KMS-11 (cell line): ENCODE results near the gene DNTT.

ENCODE experiments used
- H2AFZ ChIP-seq: fragments of 200-600 bp; sonication (generic); 2 replicates; pipeline ENCODE4 v1.6.1; 2016; ENCODE audit warnings: antibody characterized with exemption, mixed run types, low read depth
- H3K27ac ChIP-seq: fragments of 200-600 bp; sonication (generic); 2 replicates; pipeline ENCODE4 v1.6.1; 2016; ENCODE audit warnings: mild to moderate bottlenecking, mixed run types
- H3K27me3 ChIP-seq: fragments of 200-600 bp; sonication (generic); 2 replicates; pipeline ENCODE4 v1.6.1; 2017; ENCODE audit warnings: mild to moderate bottlenecking, low read depth, mixed run types, moderate library complexity; ENCODE audit not compliant: insufficient read depth
- H3K36me3 ChIP-seq: fragments of 200-600 bp; sonication (generic); 2 replicates; pipeline ENCODE4 v1.6.1; 2017; ENCODE audit warnings: mild to moderate bottlenecking, mixed run types; ENCODE audit not compliant: insufficient read depth
- H3K4me1 ChIP-seq: fragments of 200-600 bp; sonication (generic); 2 replicates; pipeline ENCODE4 v1.6.1; 2016; ENCODE audit warnings: mild to moderate bottlenecking, low read depth, mixed run types; ENCODE audit not compliant: poor library complexity, severe bottlenecking
- H3K4me2 ChIP-seq: fragments of 200-600 bp; sonication (generic); 2 replicates; pipeline ENCODE4 v1.7.0; 2016; ENCODE audit warnings: mild to moderate bottlenecking, mixed run types
- H3K4me3 ChIP-seq: fragments of 200-600 bp; sonication (generic); IDR thresholded peaks from 2 replicates; pipeline ENCODE4 v1.6.1; 2017; ENCODE audit warnings: low read depth, low read length, mixed read lengths; ENCODE audit not compliant: insufficient read depth
- H3K79me2 ChIP-seq: fragments of 200-600 bp; sonication (generic); 2 replicates; pipeline ENCODE4 v1.6.1; 2016; ENCODE audit warnings: low read depth, mixed run types; ENCODE audit not compliant: insufficient read depth
- H3K9ac ChIP-seq: fragments of 200-600 bp; sonication (generic); 2 replicates; pipeline ENCODE4 v1.6.1; 2016; ENCODE audit warnings: mild to moderate bottlenecking, mixed run types
- H4K20me1 ChIP-seq: fragments of 200-600 bp; sonication (generic); 2 replicates; pipeline ENCODE4 v1.6.1; 2016; ENCODE audit warnings: mild to moderate bottlenecking, mixed run types; ENCODE audit not compliant: insufficient read depth
- CTCF ChIP-seq: fragments of 200-600 bp; sonication (generic); conservative IDR thresholded peaks from 2 replicates; pipeline ENCODE4 v1.6.1; 2017; ENCODE audit warnings: low read depth, mild to moderate bottlenecking, antibody characterized with exemption, low read length, moderate library complexity, mixed read lengths

DNTT gene

GRCh38 chr10:96304230-96304629 is at the start of gene DNTT:
TSS of gene DNTT (plus strand) at chr10:96304434. CDS start at chr10:96304498, 64 bp downstream.
- Histone ChIP-seq H3K4me1 (no peaks in the 10 kb centered on the region), H3K27me3 (no peaks in the 10 kb centered on the region), H3K4me2 (no peak within 1 kb of the TSS), H4K20me1 (no peaks in the 10 kb centered on the region), H3K79me2 (no peaks in the 10 kb centered on the region), H3K9ac (no peak within 1 kb of the TSS), H3K4me3 (no peak within 1 kb of the TSS), H2AFZ (no peak within 1 kb of the TSS), H3K36me3 (no peaks in the 10 kb centered on the region), H3K27ac (no peak within 1 kb of the TSS)
- TF ChIP-seq CTCF = no peak

GRCh38 chr10:96254976-96255375 is 49.3 kb upstream of the DNTT start:
- no peak overlapping the region for H3K27ac ChIP-seq
- no peak for TF ChIP-seq CTCF
- no peaks in the 10 kb centered on the region for H3K4me1 ChIP-seq
- no peaks in the 10 kb centered on the region for H3K36me3 ChIP-seq
- H2AFZ ChIP-seq = no peak overlapping the region
- H3K4me2 ChIP-seq = no peak overlapping the region
- H3K9ac ChIP-seq = no peak overlapping the region
- H4K20me1 ChIP-seq = no peaks in the 10 kb centered on the region
- no peak overlapping the region for H3K4me3 ChIP-seq
- H3K27me3 ChIP-seq = no peaks in the 10 kb centered on the region
- H3K79me2 ChIP-seq = no peaks in the 10 kb centered on the region

GRCh38 chr10:96255549-96256333 is 48.5 kb upstream of the DNTT start:
- Histone ChIP-seq H3K27me3 (no peaks in the 10 kb centered on the region), H3K4me1 (no peaks in the 10 kb centered on the region), H3K9ac (no peak overlapping the region), H3K4me2 (no peak overlapping the region), H2AFZ (no peak overlapping the region), H3K79me2 (no peaks in the 10 kb centered on the region), H3K36me3 (no peaks in the 10 kb centered on the region), H4K20me1 (no peaks in the 10 kb centered on the region), H3K4me3 (no peak overlapping the region), H3K27ac (no peak overlapping the region)
- TF ChIP-seq CTCF = no peak

GRCh38 chr10:96257944-96258343 is 46.3 kb upstream of the DNTT start:
- H3K27me3 ChIP-seq = no peaks in the 10 kb centered on the region
- no peak overlapping the region for H3K27ac ChIP-seq
- H3K9ac ChIP-seq = no peak overlapping the region
- H3K79me2 ChIP-seq = no peaks in the 10 kb centered on the region
- no peak overlapping the region for H3K4me2 ChIP-seq
- no peaks in the 10 kb centered on the region for H3K36me3 ChIP-seq
- H4K20me1 ChIP-seq = no peaks in the 10 kb centered on the region
- H3K4me3 ChIP-seq = no peak overlapping the region
- no peak for TF ChIP-seq CTCF
- H2AFZ ChIP-seq = no peak overlapping the region
- no peaks in the 10 kb centered on the region for H3K4me1 ChIP-seq
